GM11168 (cell line): ENCODE results near the gene RIC8A.
"Not testable (repeated sequence)": the region's sequence is repeated elsewhere in the genome, so short reads cannot be mapped to it uniquely, and the experiment has no call there.

Experiments
- in situ Hi-C: fragments of 300-500 bp; cut with MboI; formaldehyde crosslinking; loops from one replicate; pipeline ENCODE4 v1.12.0; 2022; ENCODE audit warnings: low sequenced_read_pairs; ENCODE audit not compliant: unreplicated experiment

RIC8A gene

DNA sequence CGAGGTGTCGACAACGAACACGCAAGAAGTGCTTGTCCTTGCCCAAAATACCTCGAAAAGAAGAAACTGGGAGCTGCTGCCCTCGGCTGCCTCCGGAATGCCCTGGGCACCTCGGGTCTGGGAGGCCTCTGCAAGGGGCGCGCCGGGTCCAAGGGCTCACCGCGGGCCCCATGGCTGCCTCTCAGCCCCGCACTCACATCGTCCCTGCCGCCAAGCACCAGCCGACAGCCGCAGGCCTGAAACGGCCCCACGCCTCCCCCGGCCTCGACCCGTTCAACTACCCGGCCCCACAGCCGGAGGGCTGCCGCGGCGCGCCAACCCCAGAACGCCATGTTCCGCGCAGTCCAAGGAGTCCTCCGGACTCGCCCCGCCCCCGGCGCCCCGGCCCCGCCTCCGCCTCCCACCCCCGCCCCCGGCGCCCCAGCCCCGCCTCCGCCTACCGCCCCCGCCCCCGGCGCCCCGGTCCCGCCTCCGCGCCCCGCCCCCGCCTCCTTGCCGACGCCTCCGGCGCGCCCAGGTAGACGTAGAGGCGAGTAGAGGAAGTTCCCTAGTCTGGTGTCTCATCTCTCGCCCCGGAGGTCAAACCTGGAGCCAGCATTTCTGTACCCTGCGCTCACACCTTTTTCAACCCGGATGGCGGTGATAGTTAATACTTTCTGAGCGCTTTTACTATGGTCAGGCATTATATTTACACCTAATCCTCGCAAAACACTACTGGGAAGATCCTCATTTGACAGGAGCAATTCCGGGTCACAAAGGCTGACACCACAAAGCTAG lies 28.7 kb downstream of the RIC8A start, which contains the start of gene SIRT3:
Gene SIRT3 (minus strand): TSS at position 346 of the 777 bp plus-strand sequence. CDS start 14 bp downstream, at position 332.
- in situ Hi-C loops = no loop called here

DNA sequence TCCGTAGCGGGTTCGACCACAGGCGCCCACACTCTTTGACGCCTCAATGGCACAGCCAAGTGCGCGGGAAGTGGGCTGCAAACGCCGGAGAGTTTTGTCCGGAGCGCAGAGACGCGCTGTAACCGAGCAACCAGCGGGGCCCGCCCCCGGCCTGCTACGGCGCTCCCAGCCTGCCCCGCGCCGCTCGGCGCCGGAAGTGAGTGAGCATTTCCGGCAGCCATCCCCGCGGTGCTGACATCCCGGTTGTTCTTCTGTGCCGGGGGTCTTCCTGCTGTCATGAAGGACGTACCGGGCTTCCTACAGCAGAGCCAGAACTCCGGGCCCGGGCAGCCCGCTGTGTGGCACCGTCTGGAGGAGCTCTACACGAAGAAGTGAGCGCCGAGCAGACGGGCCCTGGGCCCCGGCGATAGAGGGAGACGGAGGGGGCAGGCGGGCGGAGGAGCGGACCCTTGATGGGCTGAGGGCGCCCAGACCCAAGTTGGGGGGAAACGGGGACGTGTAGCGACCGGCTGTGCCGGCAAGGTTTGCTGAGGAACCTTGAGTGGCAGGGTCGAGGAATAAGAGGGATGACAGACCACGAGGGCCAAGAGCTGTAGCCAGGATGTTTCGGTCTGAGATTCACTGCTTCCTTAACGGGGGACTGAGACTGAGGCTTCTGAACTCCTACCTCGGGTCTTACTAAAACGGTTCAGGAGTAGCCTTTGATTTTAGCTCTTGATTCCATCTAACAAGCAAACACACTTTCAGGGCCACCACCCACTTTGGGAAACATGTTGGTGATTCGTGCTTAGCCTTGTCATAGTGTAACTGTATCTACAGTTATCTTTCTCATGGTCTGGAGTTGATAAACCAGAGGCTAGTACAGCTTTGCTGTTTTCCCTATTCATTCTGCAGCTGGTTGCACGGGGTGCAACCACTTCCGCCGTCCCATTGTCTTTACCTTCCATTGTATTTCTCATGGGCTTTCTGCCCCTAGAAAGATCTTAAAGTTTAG lies 29.6 kb downstream of the RIC8A start, which contains the start of gene PSMD13:
Gene PSMD13 (plus strand): TSS at position 203 of the 994 bp plus-strand sequence. CDS start 74 bp downstream, at position 277.
- in situ Hi-C loops = no loop called here

DNA sequence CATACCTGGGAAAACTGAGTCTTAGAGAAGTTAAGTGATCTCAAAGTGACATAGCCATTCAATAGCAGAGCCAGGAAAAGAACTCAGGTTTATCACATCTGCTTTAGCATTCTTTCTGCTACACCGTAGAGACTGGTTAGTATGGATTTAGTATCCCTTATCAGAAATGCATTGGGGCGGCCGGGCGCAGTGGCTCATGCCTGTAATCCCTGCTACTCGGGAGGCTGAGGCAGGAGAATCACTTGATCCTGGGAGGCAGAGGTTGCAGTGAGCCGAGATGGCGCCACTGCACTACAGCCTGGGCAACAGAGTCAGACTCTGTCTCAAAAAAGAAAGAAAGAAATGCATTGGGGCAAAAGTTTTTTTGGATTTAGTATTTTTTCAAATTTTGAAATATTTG lies 30.8 kb downstream of the RIC8A start:
- in situ Hi-C loops = not testable (repeated sequence)

DNA sequence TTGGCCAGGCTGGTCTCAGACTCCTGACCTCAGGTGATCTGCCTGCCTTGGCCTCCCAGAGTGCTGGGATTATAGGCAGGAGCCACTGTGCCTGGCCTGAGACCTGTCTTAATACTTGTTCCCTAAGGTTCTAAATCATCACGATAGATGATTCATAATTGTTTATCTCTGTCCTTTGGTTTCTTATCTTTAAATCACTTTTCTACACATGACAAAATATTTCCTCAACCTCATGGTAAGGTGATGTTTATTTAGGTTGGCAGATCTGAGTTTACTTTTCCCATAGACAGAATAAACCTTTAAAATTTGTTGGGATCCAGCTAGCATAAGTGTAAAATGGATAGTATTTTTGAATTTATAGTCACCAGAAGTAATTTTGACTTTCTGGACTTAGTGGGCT lies 32.8 kb downstream of the RIC8A start:
- in situ Hi-C loops = no loop called here

DNA sequence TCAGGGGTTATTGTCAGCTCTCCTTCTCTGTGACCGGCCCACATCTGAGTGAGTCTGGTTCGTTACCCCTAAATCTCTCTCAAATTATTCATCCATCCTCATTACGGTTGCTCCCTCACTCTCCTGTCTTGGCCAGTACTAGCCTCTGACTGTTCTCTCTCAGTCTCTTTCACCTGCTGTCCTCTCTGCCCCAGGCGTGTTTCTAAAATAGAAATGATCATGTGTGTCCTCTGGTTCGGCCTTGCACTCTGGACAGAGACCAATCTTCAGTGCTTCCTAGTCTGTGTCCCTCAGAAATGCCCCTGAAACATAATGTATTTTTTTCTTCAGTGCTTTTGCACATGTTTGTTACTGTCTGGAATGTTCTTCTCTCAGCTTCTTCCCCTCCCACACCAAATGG lies 34.1 kb downstream of the RIC8A start:
- in situ Hi-C loops = no loop called here

DNA sequence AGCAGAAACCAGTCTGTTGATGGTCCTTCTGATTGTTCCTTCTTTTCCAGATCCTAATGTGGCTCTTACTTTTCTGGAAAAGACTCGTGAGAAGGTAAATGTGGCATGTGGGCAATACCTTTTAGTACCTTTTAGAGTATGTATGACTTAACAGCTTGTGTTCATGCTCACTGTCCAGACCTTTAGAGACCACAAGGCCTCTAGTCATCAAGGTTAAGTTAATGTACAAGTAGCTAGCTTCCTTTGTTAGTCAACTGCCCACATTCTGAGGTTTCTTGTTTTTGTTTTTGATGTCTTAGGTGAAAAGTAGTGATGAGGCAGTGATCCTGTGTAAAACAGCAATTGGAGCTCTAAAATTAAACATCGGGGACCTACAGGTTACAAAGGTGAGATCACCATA lies 36.9 kb downstream of the RIC8A start:
- in situ Hi-C loops = no loop called here

DNA sequence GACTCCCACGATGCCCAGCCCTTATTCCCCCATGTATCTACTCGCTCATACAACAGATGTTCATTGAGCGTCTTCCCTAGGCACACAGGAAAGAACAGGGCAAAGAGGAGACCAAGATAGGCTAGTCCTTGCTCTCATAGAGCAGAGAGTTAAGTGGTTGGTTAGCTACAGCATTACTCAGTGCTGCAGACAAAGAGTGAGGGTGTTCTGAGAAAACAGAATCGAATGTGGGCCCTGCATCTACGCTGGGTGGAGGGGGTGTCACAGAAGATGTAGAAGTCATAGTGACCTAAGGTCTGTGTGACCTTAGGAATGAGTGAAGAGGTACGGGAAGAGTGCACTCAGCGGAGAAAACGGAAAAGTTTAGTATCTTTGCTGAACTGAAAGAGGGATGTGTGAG lies 41.6 kb downstream of the RIC8A start:
- in situ Hi-C loops = no loop called here

DNA sequence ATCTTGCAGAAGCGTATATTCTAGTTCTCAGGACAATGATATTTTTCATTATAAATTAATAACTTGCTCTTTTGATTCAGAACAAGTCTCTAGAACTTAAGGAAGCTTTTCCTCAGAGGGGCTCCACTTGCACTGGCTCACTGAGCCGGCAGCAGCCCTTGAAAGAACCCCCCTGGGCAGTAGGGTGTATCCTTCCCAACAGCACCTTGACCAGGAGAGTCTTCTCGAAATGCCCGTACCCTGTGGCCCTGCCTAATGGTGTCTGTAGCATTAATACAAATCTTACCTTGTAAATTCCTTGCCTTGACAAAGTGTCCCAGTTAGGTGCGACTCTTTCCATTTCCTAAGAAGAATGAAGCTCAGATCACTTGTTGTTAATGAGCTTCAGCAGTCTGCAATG lies 42.8 kb downstream of the RIC8A start:
- in situ Hi-C loops = no loop called here

DNA sequence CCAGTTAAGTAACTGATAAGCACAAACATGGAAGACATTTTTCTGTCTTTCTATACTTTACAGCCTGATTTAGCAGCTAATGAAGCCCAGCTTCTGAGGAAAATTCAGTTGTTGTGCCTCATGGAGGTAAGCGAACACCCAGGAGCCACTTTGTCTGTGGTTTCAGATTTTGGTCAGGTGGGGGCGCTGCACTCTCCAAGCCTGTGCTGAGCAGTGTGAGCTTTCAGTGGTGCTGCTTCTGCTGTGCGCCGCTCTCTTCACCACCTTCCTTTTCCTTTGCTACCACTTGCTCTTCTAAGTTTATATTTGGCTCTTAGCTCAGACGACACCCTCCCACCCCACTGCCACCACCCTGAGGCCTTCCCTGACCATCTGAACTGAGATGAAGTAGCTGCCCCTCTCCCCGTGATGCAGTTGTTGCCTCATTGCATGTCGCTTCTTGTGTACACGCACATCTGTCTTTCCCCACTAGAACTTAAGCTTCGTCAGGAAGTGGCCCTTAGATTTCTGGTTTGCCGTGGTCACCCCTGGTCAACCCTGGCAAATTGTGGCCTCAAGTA lies 43.3 kb downstream of the RIC8A start:
- in situ Hi-C loops = no loop called here

DNA sequence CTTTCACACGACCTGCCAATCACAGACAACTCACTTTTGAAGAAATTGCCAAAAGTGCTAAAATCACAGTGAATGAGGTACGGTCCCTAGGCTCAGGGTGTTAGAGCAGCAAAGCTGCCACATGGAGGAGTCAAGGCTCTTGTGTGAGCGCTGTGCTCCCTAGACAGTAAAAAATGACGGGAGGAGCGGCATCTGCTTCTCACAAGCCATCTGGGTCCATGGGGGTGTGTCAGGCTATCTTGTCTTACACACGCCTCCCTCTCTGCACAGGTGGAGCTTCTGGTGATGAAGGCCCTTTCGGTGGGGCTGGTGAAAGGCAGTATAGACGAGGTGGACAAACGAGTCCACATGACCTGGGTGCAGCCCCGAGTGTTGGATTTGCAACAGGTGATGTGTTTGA lies 44.0 kb downstream of the RIC8A start:
- in situ Hi-C loops = no loop called here

DNA sequence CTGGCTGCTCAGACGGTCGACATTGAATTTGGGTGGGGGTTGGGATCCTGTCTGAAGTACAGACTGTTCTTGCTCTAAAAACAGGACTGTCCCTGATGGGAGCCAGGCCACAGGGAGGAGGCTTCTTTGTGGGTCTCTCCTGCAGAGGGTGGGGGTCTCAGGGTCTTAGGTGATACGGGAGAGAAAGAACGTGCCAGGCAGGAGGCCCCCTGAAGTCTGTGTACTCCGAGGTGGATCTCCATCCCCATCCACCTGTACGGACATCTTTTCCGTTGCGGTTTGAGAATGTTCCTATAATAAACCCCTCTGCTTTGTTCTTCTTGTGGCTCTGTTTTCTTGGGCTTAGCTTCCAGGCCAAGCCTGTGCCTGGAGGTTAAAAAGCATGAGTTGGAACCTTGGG lies 45.2 kb downstream of the RIC8A start:
- in situ Hi-C loops = no loop called here

DNA sequence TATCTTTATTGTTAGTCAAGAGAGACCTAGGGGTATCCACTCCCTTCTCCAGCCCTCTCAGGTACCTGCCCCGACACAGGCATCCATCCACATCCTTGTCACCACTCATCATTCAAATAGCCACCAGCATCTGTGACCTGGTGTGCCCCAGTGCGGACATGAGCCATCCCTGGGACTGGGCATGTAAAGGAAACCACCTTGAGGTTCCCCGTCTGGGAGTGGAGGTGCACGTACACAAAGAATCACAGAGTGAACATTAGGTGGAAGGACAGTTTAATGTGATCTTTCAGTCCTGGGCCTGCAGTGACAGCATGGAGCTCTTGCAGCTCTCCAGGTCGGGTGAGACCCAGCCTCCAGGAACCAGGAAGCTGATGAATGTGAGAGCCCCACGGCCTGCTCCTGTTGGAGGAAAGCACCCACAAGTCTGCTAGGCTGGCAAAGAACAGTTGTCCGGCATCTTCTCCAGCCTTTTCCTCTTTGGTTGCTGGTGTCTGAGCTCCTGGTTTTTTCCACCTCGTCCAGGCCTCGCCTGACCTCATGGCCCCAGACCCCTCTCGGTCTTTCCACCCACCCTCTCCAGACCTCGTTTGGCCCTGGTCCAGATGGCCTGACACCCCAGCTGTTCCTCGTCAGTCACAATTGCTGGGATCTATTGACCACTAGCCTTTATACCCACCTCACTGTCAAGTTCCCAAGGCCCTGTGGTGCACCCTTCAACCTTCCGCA lies 45.8 kb downstream of the RIC8A start:
- in situ Hi-C loops = no loop called here

DNA sequence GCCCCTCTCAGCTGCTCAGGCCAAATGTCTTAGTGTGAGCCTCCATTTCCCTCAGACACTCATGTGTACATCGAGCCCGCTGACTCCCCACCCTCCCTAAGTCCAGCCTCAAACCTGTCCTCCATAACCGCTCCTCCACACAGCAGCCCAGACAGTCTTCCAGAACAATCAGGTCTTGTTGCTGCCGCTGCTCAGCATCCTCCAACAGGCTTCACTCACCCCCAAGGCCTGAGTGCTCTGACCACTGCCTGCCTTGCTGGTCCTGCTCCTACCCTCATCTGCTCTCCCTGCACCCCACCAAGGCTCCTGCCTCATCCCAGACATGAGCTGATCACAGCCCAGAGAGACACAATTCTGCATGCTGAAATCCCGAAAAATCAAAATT lies 46.4 kb downstream of the RIC8A start:
- in situ Hi-C loops = no loop called here

DNA sequence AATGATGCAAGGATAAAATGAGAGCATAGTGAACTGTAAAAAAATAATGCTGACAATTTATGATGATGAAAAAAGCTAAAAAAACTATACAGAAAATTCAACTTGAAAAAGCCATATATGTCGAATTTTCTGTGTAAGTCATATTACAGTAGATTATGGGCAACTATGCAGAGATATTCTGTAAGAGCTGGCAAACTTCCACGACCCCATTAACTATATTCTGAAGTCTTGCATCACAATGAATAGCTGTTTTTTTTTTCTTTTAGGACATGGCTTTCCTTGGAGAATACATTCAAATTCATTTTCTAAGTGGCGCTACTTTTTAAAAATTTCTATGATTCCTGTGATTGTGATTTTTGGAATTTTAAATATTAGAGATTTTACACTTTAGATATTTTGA lies 47.7 kb downstream of the RIC8A start:
- in situ Hi-C loops = no loop called here

DNA sequence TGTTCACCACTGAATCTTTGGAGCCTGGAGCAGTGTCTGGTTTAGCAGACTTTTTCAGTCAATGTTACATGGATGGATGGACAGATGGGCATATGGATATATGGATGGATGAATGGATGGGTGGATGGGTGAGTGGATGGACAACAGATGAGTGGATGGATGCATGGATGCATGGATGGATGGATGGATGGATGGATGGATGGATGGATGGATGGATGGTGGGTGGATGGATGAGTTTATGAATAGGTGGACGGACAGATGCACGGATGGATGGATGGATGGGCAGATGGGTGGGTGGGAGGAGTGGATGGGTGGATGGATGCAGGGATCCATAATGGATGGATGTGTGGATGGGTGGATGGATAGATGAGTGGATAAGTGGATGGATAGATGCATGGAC lies 48.3 kb downstream of the RIC8A start:
- in situ Hi-C loops = no loop called here

DNA sequence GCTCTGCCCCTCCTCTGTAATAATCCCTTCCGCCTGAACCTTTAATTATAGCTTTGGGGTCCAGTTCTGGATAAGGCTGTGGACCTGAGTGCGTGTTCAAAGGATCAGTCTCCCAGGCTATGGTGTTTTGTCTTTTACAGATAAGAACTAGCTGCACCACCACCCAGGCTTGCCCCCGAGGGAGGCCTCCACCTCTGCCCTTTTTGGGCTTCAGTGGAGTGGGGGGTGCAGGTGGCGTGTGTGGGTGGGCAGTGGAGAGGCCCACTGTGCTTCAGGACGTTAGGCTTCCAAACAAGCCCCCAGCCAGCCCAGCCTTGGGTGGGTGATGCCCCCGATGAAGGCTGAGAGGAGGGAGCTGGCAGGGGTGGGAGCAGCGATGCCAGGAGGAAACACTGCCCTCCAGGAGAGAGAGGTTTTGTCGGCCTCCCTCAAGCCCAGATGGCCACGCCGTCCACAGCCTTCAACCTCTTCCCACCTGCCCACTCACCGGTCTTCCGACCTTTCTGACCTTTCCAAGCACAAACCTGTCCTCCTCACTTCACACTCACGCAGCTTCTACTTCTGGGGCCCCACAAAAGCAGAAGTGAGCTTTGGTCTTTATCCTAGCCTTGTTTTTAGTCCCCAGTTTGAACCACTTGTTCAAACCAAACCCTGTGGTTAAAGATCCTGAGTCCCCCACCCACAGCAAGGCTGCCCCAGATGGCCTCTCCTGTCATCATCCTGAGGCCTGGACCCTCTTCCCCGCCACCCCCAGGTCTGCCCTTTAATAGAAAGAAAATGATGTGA lies 49.6 kb downstream of the RIC8A start:
- in situ Hi-C loops = no loop called here

DNA sequence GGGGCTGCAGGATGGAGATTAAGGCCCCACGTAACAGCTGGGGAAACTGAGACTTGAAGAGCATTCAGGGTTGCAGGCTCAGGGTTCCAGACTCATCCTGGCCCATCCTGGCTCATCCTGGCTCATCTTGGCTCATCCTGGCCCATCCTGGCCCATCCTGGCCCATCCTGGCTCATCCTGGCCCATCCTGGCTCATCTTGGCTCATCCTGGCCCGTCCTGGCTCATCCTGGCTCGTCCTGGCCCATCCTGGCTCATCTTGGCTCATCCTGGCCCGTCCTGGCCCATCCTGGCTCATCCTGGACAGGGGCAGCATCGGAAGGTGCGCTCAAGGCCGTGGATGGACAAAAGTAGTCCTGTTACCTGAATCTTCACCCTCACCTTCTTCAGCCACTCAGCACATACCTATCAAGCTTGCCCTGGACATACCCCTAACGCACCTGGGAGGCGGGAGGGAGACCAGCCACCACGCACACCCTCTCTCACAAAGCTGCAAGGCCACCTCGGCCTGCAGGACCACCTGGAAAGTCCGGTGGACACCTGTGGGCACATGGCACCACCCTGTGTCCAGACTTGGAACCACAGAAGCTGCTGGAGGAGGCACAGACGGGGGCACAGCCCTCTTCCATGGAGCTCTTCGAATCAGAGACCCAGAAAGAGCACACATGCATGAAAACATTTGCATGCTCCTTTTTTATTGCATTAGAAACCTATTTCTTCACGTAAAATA lies 50.4 kb downstream of the RIC8A start:
- in situ Hi-C loops = no loop called here

DNA sequence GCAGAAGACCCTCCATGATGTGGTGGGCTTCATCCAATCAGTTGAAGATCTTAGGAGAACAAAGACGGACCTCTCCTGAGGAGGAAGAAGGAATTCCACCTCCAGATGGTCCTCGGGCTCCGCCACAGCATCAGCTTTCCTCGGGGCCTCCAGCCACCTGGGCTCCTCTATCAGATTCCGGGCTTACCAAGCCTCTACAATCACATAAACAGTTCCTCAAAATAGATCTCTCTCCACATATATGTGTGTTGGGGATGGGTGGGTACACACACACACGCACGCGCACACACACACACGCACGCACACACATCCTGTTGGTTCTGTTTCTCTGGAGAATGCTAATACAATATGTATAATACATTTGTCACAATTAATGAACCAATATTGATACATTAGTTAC lies 51.9 kb downstream of the RIC8A start:
- in situ Hi-C loops = no loop called here

DNA sequence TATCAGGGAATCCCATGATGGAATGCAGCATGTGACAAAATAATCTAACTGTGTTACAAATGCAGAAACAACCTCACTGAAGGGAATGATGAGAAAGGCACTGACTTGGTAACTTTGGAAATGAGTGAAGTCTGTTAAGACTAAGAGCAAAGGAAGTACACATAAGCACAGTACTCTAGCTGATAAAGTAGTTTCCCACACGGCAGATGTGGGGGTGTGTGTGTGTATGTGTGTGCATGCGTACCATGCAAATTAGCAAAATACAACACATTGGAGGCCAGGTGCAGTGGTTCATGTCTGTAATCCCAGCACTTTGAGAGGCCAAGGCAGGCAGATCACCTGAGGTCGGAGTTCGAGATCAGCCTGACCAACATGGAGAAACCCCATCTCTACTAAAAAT lies 54.1 kb downstream of the RIC8A start:
- in situ Hi-C loops = no loop called here
